ENCODE results near the gene CEACAM4.

CEACAM4 gene

GRCh38 chr19:41569481-41570150 is 57.3 kb downstream of the CEACAM4 start:
- TF ChIP-seq, protein P1, sequence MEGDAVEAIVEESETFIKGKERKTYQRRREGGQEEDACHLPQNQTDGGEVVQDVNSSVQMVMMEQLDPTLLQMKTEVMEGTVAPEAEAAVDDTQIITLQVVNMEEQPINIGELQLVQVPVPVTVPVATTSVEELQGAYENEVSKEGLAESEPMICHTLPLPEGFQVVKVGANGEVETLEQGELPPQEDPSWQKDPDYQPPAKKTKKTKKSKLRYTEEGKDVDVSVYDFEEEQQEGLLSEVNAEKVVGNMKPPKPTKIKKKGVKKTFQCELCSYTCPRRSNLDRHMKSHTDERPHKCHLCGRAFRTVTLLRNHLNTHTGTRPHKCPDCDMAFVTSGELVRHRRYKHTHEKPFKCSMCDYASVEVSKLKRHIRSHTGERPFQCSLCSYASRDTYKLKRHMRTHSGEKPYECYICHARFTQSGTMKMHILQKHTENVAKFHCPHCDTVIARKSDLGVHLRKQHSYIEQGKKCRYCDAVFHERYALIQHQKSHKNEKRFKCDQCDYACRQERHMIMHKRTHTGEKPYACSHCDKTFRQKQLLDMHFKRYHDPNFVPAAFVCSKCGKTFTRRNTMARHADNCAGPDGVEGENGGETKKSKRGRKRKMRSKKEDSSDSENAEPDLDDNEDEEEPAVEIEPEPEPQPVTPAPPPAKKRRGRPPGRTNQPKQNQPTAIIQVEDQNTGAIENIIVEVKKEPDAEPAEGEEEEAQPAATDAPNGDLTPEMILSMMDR (IDR thresholded peaks at IDR 0.05; ENCODE audit: insufficient read depth, low read depth, low read length, missing control alignments): no peak
- no peak overlapping the region for H3K4me3 ChIP-seq (ENCODE audit: low read length)
- DNase-seq (ENCODE audit: low read depth): no peak

Data from epithelial cell of esophagus (primary cell).